K562 (cell line): ENCODE measurements around the gene SMIM29. TPM values are rescaled to one million over a fixed set of nuclear protein-coding genes. Genes with fewer than 3 reads are reported as not detected.
A peak's percentile ranks its signal among the peaks of the same experiment; 100 is the strongest.

Experiments
- CBX1 ChIP-seq: sonication (generic); IDR thresholded peaks from 2 replicates; pipeline ENCODE4 v1.6.1; 2016; ENCODE audit warnings: antibody characterized with exemption, low read depth, mild to moderate bottlenecking
- CEBPB ChIP-seq: fragments of 450-650 bp; IDR thresholded peaks from 2 replicates; pipeline ENCODE4 v1.6.1; 2016; ENCODE audit warnings: missing genetic modification characterization, missing compliant biosample characterization
- E2F5 ChIP-seq: sonication (generic); formaldehyde crosslinking; IDR thresholded peaks from 2 replicates; pipeline ENCODE4 v1.8.0; 2022; ENCODE audit warnings: mild to moderate bottlenecking, missing genetic modification reagents
- HES1 ChIP-seq: fragments of 450-650 bp; IDR thresholded peaks from 2 replicates; pipeline ENCODE4 v1.6.1; 2016; ENCODE audit warnings: low read depth, mild to moderate bottlenecking, moderate library complexity
- HOMEZ ChIP-seq: fragments of 250-450 bp; sonication (Bioruptor Pico); IDR thresholded peaks from 2 replicates; pipeline ENCODE4 v1.4.0; 2020; ENCODE audit warnings: mild to moderate bottlenecking, moderate library complexity
- JUN ChIP-seq, 2 experiments: sonication (generic) in 1 of 2; formaldehyde crosslinking in 1 of 2; IDR thresholded peaks; 2 replicates each; pipeline versions ENCODE4 v1.6.1 to v1.8.0; 2012 to 2022; ENCODE audit warnings: borderline replicate concordance in 2 of 2, mild to moderate bottlenecking in 2 of 2, improper control_type of control experiment in 1 of 2, low read depth in 1 of 2, low read length in 1 of 2, missing genetic modification reagents in 1 of 2
- KDM2B ChIP-seq: fragments of 250-450 bp; sonication (Bioruptor Pico); IDR thresholded peaks from 2 replicates; pipeline ENCODE4 v1.8.0; 2021; ENCODE audit warnings: mild to moderate bottlenecking, moderate library complexity
- KLF10 ChIP-seq: fragments of 250-450 bp; sonication (Bioruptor Pico); IDR thresholded peaks from 2 replicates; pipeline ENCODE4 v1.6.1; 2021; ENCODE audit warnings: matching md5 sums
- MTA3 ChIP-seq: fragments of 450-650 bp; formaldehyde crosslinking; IDR thresholded peaks from 2 replicates; pipeline ENCODE4 v1.6.1; 2017; ENCODE audit warnings: mild to moderate bottlenecking, borderline replicate concordance
- POLR3A ChIP-seq: IDR thresholded peaks from 2 replicates; pipeline ENCODE4 v1.6.1; 2011; ENCODE audit warnings: borderline replicate concordance, mild to moderate bottlenecking, moderate library complexity; ENCODE audit not compliant: insufficient read length, insufficient read depth; ENCODE audit errors: extremely low read depth
- RERE ChIP-seq: sonication (generic); formaldehyde crosslinking; IDR thresholded peaks from 2 replicates; pipeline ENCODE4 v1.8.0; 2023; ENCODE audit warnings: missing genetic modification reagents, mild to moderate bottlenecking, borderline replicate concordance
- SMC3 ChIP-seq: conservative IDR thresholded peaks from 2 replicates; pipeline ENCODE4 v1.6.1; 2011; ENCODE audit warnings: low read depth, low read length, improper control_type of control experiment; ENCODE audit not compliant: insufficient read depth
- SRSF7 ChIP-seq: fragments of 200-400 bp; formaldehyde crosslinking; optimal IDR thresholded peaks from 2 replicates; pipeline ENCODE3; 2017; ENCODE audit warnings: mild to moderate bottlenecking, low read depth, low read length
- TAF9B ChIP-seq: fragments of 450-650 bp; IDR thresholded peaks from 2 replicates; pipeline ENCODE4 v1.6.1; 2018; ENCODE audit warnings: mild to moderate bottlenecking; ENCODE audit not compliant: partially characterized antibody
- TFE3 ChIP-seq: fragments of 450-650 bp; formaldehyde crosslinking; IDR thresholded peaks from 2 replicates; pipeline ENCODE4 v1.4.0; 2020; ENCODE audit warnings: mild to moderate bottlenecking, mixed read lengths
- ZKSCAN3 ChIP-seq: fragments of 250-450 bp; sonication (Bioruptor Pico); IDR thresholded peaks from 2 replicates; pipeline ENCODE4 v1.4.0; 2020
- ZNF347 ChIP-seq: fragments of 450-650 bp; formaldehyde crosslinking; IDR thresholded peaks from 2 replicates; pipeline ENCODE4 v1.4.0; 2020; ENCODE audit warnings: low read depth, mild to moderate bottlenecking, moderate library complexity
- polyA plus RNA-seq, 8 experiments: library from polyadenylated mRNA; depleted of rRNA in 4 of 8; stranded (reverse) in 5 of 8; unstranded in 3 of 8; fragments of >200 nt; fragmentation: Nextera tagmentation in 2 of 8; fragmentation: Illumina TruSeq in 1 of 8; extraction: Ambion mirVana in 2 of 8; extraction: Trizol in 1 of 8; gene quantifications; 2 replicates each; pipeline versions ENCODE4 v1.2.1 to v1.2.3, GENCODE V29; 2011 to 2014; ENCODE audit warnings: inconsistent platforms in 1 of 8, missing spikeins in 1 of 8
- total RNA-seq, 7 experiments: library from RNA; depleted of rRNA in 6 of 7; stranded (reverse); fragments of >200 nt in 6 of 7; fragmentation: Illumina TruSeq in 2 of 7; extraction: Trizol in 2 of 7; gene quantifications; 2 replicates each; pipeline versions ENCODE4 v1.2.1 to v1.2.3, GENCODE V29; 2011 to 2021; ENCODE audit warnings: low replicate concordance in 1 of 7

Gene SMIM29
- total and polyA plus RNA-seq, 9 of the 15 experiments (the other 6 are each of a cell fraction or from before 2014, with no cell fraction given) = 6.5 to 36.7 (median 20.9) TPM

GRCh38 chr6:34281702-34282334 lies 33.0 kb upstream of the SMIM29 start (continued):
- TF ChIP-seq KDM2B (no peak), MTA3 (peak; percentile 52; the same call in 1 of the 2 replicates), KLF10 (CRISPR knock-in tag) (no peak), POLR3A (no peak), CEBPB (tag) (no peak), TFE3 (CRISPR knock-in tag) (peak; percentile 35), ZNF347 (CRISPR knock-in tag) (no peak), JUN (IDR thresholded peaks at IDR 0.05; ENCODE audit: borderline replicate concordance, low read depth, low read length) (no peak), JUN (CRISPR knock-in tag; IDR thresholded peaks at IDR 0.05; ENCODE audit: borderline replicate concordance) (no peak), HES1 (no peak; the same call in 1 of the 2 replicates), SMC3 (no peak), E2F5 (CRISPR knock-in tag) (no peak), TAF9B (peak; percentile 16), RERE (CRISPR knock-in tag) (no peak), HOMEZ (CRISPR knock-in tag) (no peak), ZKSCAN3 (no peak), SRSF7 (no peak), CBX1 (no peak)
